Measurements from ENCODE around the gene NCAM1.

DNA sequence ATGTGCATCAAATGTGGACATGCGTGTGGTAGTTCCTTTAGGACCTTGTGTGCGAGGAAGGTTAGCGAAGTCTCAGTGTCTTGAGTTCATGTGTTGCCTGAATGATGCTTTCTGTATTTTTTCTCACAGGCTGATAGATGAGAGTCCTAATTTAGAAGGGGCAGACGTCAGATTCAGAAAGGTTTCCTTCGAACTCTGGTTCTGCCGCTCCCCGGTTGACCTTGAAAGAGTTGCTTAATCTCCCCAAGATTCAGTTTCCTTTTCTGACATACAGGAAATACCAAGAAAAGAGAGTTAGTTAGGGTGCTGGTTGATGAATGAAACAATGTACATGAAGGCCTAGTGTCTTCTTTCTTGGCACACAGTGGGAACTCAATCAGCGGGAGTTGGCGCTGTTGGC is 317.3 kb downstream of the NCAM1 start:
- TF ChIP-seq CTCF (IDR thresholded peaks at IDR 0.05) (no peak), POLR2A (IDR thresholded peaks at IDR 0.05) (no peak)

Measured in thyroid gland (tissue), 4 donors.